ENCODE data around the gene FKBP1B. TPM values are rescaled to one million over a fixed set of nuclear protein-coding genes. Genes with fewer than 3 reads are reported as not detected.

Gene FKBP1B
- total RNA-seq, 1 donor, result 3.3 TPM

GRCh38 chr2:24055750-24056149, 6.2 kb downstream of the FKBP1B start:
- no peak overlapping the region for H3K4me3 ChIP-seq (ENCODE audit: insufficient read depth, low read length)
- no peaks in the 10 kb centered on the region for H3K27me3 ChIP-seq (ENCODE audit: insufficient read depth, low read length)
- no peaks in the 10 kb centered on the region for H4K20me1 ChIP-seq (ENCODE audit: insufficient read depth, low read length)
- H3K4me1 ChIP-seq (ENCODE audit: insufficient read depth, low read length), result no peaks in the 10 kb centered on the region
- no peak overlapping the region for H3K27ac ChIP-seq (ENCODE audit: low read depth, low read length)
- TF ChIP-seq CTCF (IDR thresholded peaks at IDR 0.05; ENCODE audit: extremely low read depth, low read depth, low read length), result no peak
- no peak overlapping the region for H2AFZ ChIP-seq (ENCODE audit: low read length)
- H3K4me2 ChIP-seq (ENCODE audit: insufficient read depth, low read length), result no peak overlapping the region
- no peaks in the 10 kb centered on the region for H3K9me3 ChIP-seq (ENCODE audit: low read depth, low read length)
- H3K79me2 ChIP-seq (ENCODE audit: insufficient read depth, low read length), result no peaks in the 10 kb centered on the region
- no peak for DNase-seq (ENCODE audit: insufficient read length, low spot score, missing footprints)
- H3K36me3 ChIP-seq (ENCODE audit: insufficient read depth, low read length), result no peaks in the 10 kb centered on the region

DNA sequence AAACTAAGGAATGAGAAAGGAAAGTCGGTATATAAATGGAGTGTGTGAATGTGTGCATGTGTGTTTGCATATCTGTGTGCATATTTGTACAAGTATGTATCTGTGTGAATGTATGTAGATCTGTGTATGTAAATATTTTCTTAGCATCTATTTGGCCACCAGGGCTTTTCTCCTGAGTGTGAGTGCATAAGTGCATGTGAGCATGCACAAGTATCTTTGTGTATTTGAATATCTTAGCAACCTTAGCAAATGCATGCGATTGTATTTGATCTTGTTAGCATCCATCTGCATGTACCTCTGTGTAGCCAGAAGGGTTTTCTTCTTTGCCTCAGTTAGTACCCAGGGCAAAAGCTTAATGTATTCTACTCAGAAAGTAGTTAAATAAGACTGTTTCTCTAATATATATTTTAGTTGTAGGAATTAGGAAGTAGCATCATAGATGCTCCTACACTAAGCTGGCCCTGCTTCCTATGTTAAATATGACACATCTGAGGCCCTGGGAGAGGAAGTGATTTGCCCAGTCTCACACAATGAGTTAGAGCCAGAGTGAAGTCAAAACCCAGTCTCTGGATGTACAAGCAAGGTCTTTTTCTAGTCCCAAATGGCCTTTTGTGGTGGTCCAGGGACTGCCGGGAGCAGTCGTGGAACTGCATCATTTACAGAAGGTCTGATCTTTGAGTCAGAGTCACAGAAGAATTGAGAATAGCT, 9.2 kb downstream of the FKBP1B start:
- H3K27me3 ChIP-seq (ENCODE audit: insufficient read depth, low read length), result no peaks in the 10 kb centered on the region
- no peaks in the 10 kb centered on the region for H3K79me2 ChIP-seq (ENCODE audit: insufficient read depth, low read length)
- peak; percentile 59 for DNase-seq (ENCODE audit: insufficient read length, low spot score, missing footprints)
- no peak overlapping the region for H3K27ac ChIP-seq (ENCODE audit: low read depth, low read length)
- H4K20me1 ChIP-seq (ENCODE audit: insufficient read depth, low read length), result no peaks in the 10 kb centered on the region
- no peak for TF ChIP-seq CTCF (IDR thresholded peaks at IDR 0.05; ENCODE audit: extremely low read depth, low read depth, low read length)
- H3K4me2 ChIP-seq (ENCODE audit: insufficient read depth, low read length), result no peak overlapping the region
- peak overlapping the region; percentile 29 for H2AFZ ChIP-seq (ENCODE audit: low read length)
- no peaks in the 10 kb centered on the region for H3K36me3 ChIP-seq (ENCODE audit: insufficient read depth, low read length)
- no peaks in the 10 kb centered on the region for H3K9me3 ChIP-seq (ENCODE audit: low read depth, low read length)
- no peak overlapping the region for H3K4me3 ChIP-seq (ENCODE audit: insufficient read depth, low read length)
- no peaks in the 10 kb centered on the region for H3K4me1 ChIP-seq (ENCODE audit: insufficient read depth, low read length)

DNA sequence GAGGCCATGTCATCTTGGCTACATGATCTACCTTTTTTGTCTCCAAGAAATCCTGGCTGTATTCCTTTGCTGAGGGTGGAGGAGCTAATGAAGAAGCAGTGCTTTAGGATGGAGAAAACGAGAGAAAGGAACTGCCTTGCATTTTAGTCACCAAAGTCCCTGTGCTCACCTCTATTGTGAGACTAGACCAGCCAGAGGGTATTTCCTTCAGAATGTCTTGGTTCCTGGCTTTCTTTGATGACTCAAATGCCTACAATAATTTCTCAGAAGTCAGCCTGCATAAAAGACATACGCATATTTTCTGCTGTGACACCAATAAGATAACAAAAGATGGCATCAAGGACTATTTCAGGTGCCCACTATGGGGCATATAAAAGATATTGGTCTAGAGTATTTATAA, 15.8 kb downstream of the FKBP1B start:
- no peaks in the 10 kb centered on the region for H3K9me3 ChIP-seq (ENCODE audit: low read depth, low read length)
- no peak overlapping the region for H2AFZ ChIP-seq (ENCODE audit: low read length)
- H3K27ac ChIP-seq (ENCODE audit: low read depth, low read length), result no peak overlapping the region
- H3K4me2 ChIP-seq (ENCODE audit: insufficient read depth, low read length), result no peak overlapping the region
- DNase-seq (ENCODE audit: insufficient read length, low spot score, missing footprints), result no peak
- H4K20me1 ChIP-seq (ENCODE audit: insufficient read depth, low read length), result peaks cover 5% of the 10 kb centered on the region
- no peak for TF ChIP-seq CTCF (IDR thresholded peaks at IDR 0.05; ENCODE audit: extremely low read depth, low read depth, low read length)
- H3K36me3 ChIP-seq (ENCODE audit: insufficient read depth, low read length), result peaks cover 33% of the 10 kb centered on the region
- H3K4me3 ChIP-seq (ENCODE audit: insufficient read depth, low read length), result no peak overlapping the region
- no peaks in the 10 kb centered on the region for H3K27me3 ChIP-seq (ENCODE audit: insufficient read depth, low read length)
- no peaks in the 10 kb centered on the region for H3K4me1 ChIP-seq (ENCODE audit: insufficient read depth, low read length)
- peaks cover 2% of the 10 kb centered on the region for H3K79me2 ChIP-seq (ENCODE audit: insufficient read depth, low read length)

- H3K4me2 ChIP-seq (ENCODE audit: insufficient read depth, low read length), result no peak overlapping the region
- no peak overlapping the region for H3K4me3 ChIP-seq (ENCODE audit: insufficient read depth, low read length)
- peaks cover 5% of the 10 kb centered on the region for H3K4me1 ChIP-seq (ENCODE audit: insufficient read depth, low read length)
- DNase-seq (ENCODE audit: insufficient read length, low spot score, missing footprints), result no peak
- no peaks in the 10 kb centered on the region for H3K27me3 ChIP-seq (ENCODE audit: insufficient read depth, low read length)
- peaks cover 37% of the 10 kb centered on the region for H3K36me3 ChIP-seq (ENCODE audit: insufficient read depth, low read length)
- no peaks in the 10 kb centered on the region for H3K9me3 ChIP-seq (ENCODE audit: low read depth, low read length)
- no peak for TF ChIP-seq CTCF (IDR thresholded peaks at IDR 0.05; ENCODE audit: extremely low read depth, low read depth, low read length)
- H3K27ac ChIP-seq (ENCODE audit: low read depth, low read length), result no peak overlapping the region
- no peak overlapping the region for H2AFZ ChIP-seq (ENCODE audit: low read length)
- peaks cover 43% of the 10 kb centered on the region for H3K79me2 ChIP-seq (ENCODE audit: insufficient read depth, low read length)
- peaks cover 12% of the 10 kb centered on the region for H4K20me1 ChIP-seq (ENCODE audit: insufficient read depth, low read length)
Observed at GRCh38 chr2:24072259-24072658, 22.7 kb downstream of the FKBP1B start.
